SK-N-DZ (cell line): ENCODE data around the gene YPEL3.
"Not testable (repeated sequence)": the region's sequence is repeated elsewhere in the genome, so short reads cannot be mapped to it uniquely, and the experiment has no call there.

ENCODE experiments used
- DNase-seq: peaks from one replicate; pipeline ENCODE4 v3.0.0-alpha.2; 2015; ENCODE audit warnings: low spot score

YPEL3 gene

GRCh38 chr16:30117768-30118167 is 21.8 kb upstream of the YPEL3 start:
- no peak for DNase-seq

GRCh38 chr16:30116291-30117207 is 20.5 kb upstream of the YPEL3 start:
- DNase-seq, result no peak

- no peak for DNase-seq
Observed at GRCh38 chr16:30115238-30115637, 19.2 kb upstream of the YPEL3 start.

GRCh38 chr16:30114833-30115232 is 18.8 kb upstream of the YPEL3 start:
- DNase-seq, result not testable (repeated sequence)

GRCh38 chr16:30114411-30114810 is 18.4 kb upstream of the YPEL3 start:
- DNase-seq, result no peak

- DNase-seq, result no peak
Observed at GRCh38 chr16:30113711-30114333, 17.8 kb upstream of the YPEL3 start.

DNA sequence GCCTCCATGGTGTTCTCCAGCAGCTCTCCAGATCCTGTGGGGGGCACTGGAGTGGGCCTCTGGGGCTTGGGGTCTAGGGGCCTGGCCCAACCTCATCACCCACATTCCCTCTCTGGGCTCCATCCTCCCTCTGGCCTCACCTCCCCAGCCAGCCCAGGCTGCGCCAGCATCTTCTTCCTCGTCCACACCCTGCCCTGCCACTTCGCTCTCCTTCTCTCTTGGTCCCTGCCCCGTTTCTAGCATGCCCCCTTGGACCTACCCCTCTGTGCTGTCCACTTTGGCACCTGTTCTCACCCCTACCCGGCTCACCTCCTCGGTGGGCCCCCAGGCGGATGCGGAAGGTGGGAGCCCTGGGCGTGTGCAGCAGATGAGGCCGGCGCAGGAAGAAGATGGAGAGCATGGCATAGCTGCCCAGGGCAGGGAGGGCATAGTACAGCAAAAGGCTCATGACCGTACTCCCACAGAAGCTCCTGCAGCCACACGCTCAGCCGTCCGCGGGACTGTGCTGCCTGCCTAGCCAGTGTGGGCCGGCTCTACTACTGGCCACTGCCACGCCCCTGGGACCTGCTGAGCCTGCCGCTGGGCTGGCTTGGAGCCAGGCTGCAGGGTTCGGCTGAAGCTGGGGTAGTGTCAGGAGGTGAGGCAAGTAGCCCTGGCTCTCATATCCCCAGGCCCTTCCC is 17.2 kb upstream of the YPEL3 start, which contains the start of gene GDPD3:
TSS of gene GDPD3 (minus strand) at position 507 of the 680 bp plus-strand sequence. CDS start at position 448, 59 bp downstream.
- no peak for DNase-seq

DNA sequence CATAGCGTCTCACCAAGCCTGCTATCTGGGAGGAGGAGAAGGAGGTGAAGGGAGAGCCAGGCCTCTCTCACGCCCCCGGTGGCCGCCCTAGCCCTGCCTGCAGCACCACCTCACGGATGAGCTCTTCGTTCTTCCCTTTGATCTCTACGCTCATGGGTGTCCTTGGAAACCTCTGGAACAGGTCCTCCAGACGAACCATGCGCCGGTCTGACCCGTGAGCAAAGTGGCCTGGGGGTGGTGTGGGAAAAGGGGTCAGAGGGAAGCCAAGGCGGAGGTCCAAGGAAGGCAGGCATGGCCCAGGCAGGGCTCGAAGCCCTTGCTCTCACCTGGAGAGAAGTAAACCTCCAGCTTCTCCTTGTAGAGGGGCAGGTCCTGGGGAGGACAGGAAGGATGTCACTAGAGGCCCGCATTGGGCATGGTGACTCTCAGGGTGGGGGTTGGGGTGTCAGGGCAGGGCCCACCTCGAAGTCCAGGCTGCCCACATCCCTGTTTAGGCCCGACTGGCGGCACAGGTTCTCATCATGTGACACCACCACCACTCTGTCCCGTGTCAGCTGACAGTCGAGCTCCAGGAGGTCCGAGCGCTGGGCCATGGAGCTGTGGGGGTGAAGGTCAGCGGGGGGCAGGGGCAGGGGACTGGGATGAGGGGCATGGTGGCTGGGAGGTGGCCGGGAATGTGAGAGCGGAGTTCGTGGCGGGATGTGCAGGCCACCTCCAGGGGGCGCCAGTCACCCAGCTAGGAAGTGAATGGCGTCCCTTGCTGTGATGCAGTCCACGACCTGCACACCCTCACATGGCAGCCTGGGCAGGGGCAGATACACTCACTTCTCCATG is 16.4 kb upstream of the YPEL3 start:
- no peak for DNase-seq

GRCh38 chr16:30110661-30111060 is 14.6 kb upstream of the YPEL3 start:
- DNase-seq, result no peak

DNA sequence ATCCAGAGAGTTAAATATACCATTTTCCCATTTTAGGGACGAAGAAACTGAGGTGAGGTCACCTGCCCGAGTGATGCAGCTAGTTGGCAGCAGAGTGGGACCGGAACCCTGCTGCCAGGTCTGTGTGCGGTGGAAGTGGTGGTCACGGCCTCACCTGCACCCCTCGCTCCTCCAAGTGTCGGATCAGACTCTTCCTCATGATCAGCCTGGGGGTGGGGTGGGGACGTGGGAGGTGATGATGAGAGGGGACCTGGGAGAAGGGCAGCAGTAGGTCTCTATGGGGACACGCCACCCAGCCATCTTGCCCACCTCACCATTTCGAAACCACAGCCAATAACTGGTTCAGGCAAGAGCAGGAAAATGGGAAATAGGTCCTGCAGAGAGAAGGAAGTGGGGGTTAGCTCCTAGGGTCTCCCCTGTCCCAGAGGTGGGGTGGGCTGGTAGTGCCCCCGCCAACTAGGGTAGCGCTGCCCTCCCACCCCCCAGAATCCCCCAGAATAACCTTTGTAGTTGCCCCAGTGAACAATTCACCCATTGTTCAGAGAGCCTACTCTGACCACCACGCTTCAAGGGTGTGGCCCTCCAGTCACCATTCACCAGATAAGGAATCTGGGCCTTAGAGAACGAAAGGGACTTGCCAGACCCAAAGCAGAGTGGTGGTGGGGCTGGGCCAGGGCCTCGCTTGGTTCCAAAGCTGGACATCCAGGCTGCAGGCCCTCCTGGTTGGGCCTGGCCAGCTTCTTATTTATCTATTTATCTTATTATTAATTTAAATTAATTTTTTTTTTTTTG is 12.2 kb upstream of the YPEL3 start:
- no peak for DNase-seq

DNA sequence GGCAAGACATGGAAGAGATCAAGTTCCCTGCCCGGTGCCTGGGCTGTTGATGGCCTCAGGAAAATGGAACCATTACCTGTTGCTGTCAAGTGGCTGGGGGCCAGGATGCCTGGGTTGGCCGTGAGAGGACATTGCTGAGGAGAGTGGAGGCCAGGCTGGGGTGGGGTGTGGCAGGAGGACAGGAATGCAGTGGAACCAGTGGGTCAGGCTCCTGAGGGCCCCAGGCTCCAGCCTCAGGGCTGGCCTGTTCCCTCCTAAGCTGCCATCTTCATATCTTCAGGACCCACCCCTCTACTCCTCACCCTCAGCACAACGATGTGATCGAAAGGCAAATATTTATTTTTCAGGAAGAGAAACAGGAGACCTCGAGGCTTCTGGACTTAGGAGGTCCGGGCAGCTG is 8.5 kb upstream of the YPEL3 start:
- DNase-seq, result no peak

DNA sequence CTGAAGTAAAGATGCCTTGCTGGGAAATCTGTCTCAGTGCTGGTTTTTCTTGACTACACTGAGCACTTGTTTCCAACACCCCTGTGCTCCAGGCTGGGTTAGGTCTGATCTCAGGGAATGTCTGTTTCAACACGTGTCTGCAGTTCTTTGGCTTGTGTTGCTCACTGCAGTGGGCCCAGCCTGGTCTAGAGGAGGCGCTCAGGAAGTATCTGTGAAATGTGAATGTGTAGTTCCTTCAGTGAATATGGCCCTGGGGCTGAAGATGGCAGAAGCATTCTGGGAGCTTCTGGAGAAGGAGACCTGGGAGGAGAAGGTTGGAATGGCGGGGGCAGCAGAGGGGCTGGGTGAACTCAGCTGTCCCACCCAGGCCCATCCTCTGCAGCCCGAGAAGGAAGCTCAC is 8.1 kb upstream of the YPEL3 start:
- DNase-seq, result no peak

DNA sequence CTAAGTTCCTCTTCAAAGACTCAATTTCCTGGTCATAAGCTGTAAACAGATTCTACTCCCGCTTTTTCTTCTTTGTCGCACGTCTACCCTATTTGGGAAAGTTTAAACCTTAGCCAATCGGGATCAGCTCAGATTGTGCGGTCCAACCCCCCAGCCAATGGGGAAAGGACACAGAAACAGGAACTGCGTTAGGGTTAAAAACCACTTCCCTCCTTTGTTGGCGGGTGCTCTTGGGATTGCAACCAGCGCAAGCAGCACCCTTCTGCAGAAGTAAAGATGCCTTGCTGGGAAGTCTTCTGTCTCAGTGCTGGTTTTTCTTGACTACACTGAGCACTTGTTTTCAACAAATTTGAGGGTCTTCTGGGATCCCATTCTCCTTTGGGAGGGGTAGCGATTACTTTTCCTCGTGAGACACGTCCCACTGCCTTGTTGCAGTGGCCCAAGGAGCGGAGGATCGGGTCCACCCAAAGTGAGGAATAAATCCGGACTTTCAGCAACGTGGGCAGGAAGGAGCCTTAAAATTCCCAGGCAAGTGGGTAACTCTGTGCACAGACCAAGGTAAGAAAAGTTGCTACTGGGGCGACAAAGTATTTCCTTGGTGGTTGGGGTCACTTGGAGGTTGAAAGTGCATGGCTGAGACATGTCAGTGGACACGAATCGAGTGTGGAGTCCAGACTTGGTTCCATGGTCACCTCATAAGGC is 1.0 kb upstream of the YPEL3 start:
- peak; percentile 37 for DNase-seq

GRCh38 chr16:30095166-30096078 is 591 bp downstream of the YPEL3 start:
- DNase-seq, result no peak

- no peak for DNase-seq
Observed at GRCh38 chr16:30094541-30095165, 1.4 kb downstream of the YPEL3 start.

- DNase-seq, result peak; percentile 89
Observed at GRCh38 chr16:30092373-30093010, 3.5 kb downstream of the YPEL3 start.

GRCh38 chr16:30091474-30092372 is 4.3 kb downstream of the YPEL3 start, which contains the start of gene TBX6:
Gene TBX6, minus strand, starts transcription at chr16:30091924. Its CDS starts 731 bp downstream, at chr16:30091193.
- peak; percentile 91 for DNase-seq
